ENCODE measurements around the gene SAMD8.

- TF ChIP-seq POLR2A (IDR thresholded peaks at IDR 0.05; ENCODE audit: low read depth) (no peak), EP300 (IDR thresholded peaks at IDR 0.05) (no peak)
- TF ChIP-seq, protein P1, sequence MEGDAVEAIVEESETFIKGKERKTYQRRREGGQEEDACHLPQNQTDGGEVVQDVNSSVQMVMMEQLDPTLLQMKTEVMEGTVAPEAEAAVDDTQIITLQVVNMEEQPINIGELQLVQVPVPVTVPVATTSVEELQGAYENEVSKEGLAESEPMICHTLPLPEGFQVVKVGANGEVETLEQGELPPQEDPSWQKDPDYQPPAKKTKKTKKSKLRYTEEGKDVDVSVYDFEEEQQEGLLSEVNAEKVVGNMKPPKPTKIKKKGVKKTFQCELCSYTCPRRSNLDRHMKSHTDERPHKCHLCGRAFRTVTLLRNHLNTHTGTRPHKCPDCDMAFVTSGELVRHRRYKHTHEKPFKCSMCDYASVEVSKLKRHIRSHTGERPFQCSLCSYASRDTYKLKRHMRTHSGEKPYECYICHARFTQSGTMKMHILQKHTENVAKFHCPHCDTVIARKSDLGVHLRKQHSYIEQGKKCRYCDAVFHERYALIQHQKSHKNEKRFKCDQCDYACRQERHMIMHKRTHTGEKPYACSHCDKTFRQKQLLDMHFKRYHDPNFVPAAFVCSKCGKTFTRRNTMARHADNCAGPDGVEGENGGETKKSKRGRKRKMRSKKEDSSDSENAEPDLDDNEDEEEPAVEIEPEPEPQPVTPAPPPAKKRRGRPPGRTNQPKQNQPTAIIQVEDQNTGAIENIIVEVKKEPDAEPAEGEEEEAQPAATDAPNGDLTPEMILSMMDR (IDR thresholded peaks at IDR 0.05) = no peak
These were observed 9.9 kb downstream of the SAMD8 start for GRCh38 chr10:75121322-75121721.

Measured in esophagus muscularis mucosa (tissue), 4 donors.